Natural killer cell (primary cell): ENCODE measurements around the gene ACTR10. TPM values are rescaled to one million over a fixed set of nuclear protein-coding genes. Genes with fewer than 3 reads are reported as not detected.

Source experiments
- ATAC-seq, 3 donors: fragments of 150-1000 bp in 2 of 3; fragments of 200-7000 bp in 1 of 3; cut with Tn5 transposase; 1 replicate in 1 of 3; 2 replicates in 2 of 3; pipeline ENCODE4 v1.10.0; 2021; ENCODE audit warnings: mild to moderate bottlenecking in 2 of 3, moderate library complexity in 2 of 3
- DNase-seq, 2 donors: peaks; one replicate each; pipeline versions ENCODE4 v3.0.0 to v3.0.0-alpha.2; 2013 to 2021; ENCODE audit warnings: mixed read lengths in 1 of 2
- H3K27ac ChIP-seq: one replicate; pipeline ENCODE4 v1.5.1; 2013; ENCODE audit warnings: mild to moderate bottlenecking, low read length
- H3K27me3 ChIP-seq: one replicate; pipeline ENCODE4 v1.6.1; 2013; ENCODE audit warnings: low read length; ENCODE audit not compliant: control insufficient read depth, insufficient read depth
- H3K36me3 ChIP-seq: one replicate; pipeline ENCODE4 v1.6.1; 2013; ENCODE audit warnings: low read length; ENCODE audit not compliant: control insufficient read depth, insufficient read depth
- H3K4me1 ChIP-seq: one replicate; pipeline ENCODE4 v1.6.1; 2013; ENCODE audit warnings: low read length; ENCODE audit not compliant: control insufficient read depth, insufficient read depth
- H3K4me3 ChIP-seq: one replicate; pipeline ENCODE4 v1.5.1; 2013; ENCODE audit warnings: low read length
- H3K9me3 ChIP-seq: one replicate; pipeline ENCODE4 v1.6.1; 2013; ENCODE audit warnings: low read length; ENCODE audit not compliant: control insufficient read depth, insufficient read depth
- H3K27ac Mint-ChIP-seq, 2 donors: one replicate each; pipeline ENCODE4 v1.8.0; 2022; ENCODE audit warnings: mild to moderate bottlenecking in 2 of 2, mixed read lengths in 2 of 2, moderate library complexity in 1 of 2
- H3K27me3 Mint-ChIP-seq, 2 donors: one replicate each; pipeline ENCODE4 v1.8.0; 2022; ENCODE audit warnings: low read depth in 2 of 2, mixed read lengths in 2 of 2
- H3K36me3 Mint-ChIP-seq: one replicate; pipeline ENCODE4 v1.8.0; 2022; ENCODE audit warnings: mixed read lengths
- H3K4me1 Mint-ChIP-seq, 2 donors: one replicate each; pipeline ENCODE4 v1.8.0; 2022; ENCODE audit warnings: mixed read lengths in 2 of 2
- H3K4me3 Mint-ChIP-seq: one replicate; pipeline ENCODE4 v1.8.0; 2022; ENCODE audit warnings: mild to moderate bottlenecking, moderate library complexity, mixed read lengths
- H3K9me3 Mint-ChIP-seq, 2 donors: one replicate each; pipeline ENCODE4 v1.8.0; 2022; ENCODE audit warnings: mixed read lengths in 2 of 2
- WGBS: methylation state at CpG from one replicate; pipeline ENCODE4 v1.1.7; 2013; ENCODE audit warnings: missing lambda C conversion rate; ENCODE audit not compliant: insufficient coverage; 5-methylcytosine and 5-hydroxymethylcytosine counted together
- intact Hi-C: fragments of 100-400 bp; cut with micrococcal nuclease; formaldehyde crosslinking; loops from one replicate; pipeline ENCODE4 v1.14.2; 2022
- total RNA-seq, 4 donors: library from RNA; stranded (reverse); fragments of 120-200 nt in 1 of 4; gene quantifications; one replicate each; pipeline versions ENCODE4 v1.2.3 to v1.2.4, GENCODE V29; 2013 to 2022
- TF ChIP-seq, protein P1 (sequence below): fragments of 200-600 bp; IDR thresholded peaks from one replicate; pipeline ENCODE4 v1.8.0; 2022; ENCODE audit warnings: antibody characterized with exemption

The ACTR10 gene
- total RNA-seq, 3 donors from 2014 or later (not counting 1 experiment from before 2014, with no cell fraction given), result 58.0 to 61.0 (median 60.7) TPM

DNA sequence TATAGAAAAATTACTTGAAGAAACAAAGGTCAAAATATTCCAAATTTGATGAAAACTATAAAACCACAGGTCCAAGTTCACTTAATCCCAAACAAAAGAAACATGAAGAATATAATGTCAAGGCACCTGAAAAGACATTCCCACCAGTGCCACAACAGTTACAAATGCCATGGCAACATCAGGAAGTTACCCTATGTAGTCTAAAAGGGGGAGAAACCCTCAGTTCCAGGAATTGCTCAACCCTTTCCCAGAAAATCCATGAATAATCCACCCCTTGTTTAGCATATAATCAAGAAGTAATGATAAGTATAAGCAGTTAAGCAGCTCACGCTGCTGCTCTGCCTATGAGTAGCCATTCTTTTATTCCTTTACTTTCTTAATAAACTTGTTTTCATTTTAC is 3.8 kb upstream of the ACTR10 start:
- H3K4me3 Mint-ChIP-seq, result peak overlapping the region; percentile 43
- ATAC-seq, result no peak
- WGBS, result 100% methylated on average over 1 of the region's 1 CpG

DNA sequence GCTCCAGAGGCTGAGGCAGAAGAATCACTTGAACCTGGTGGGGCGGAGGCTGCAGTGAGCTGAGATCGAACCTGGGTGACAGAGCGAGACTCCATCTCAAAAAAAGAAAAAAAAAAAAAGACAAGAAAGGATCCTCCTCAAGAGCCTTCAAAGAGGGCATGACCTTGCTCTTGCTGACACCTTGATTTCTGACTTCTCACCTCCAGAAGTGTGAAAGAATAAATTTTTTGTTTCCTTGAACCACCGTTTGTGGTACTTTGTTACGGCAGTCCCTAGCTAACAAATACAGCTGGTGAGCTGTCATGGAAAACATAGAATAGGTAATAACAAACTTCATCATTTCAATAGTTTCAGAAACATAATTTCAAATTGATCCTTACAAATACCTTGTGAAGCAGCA is 1.9 kb upstream of the ACTR10 start:
- Histone ChIP-seq H3K27me3 (no peaks in the 10 kb centered on the region), H3K36me3 (no peaks in the 10 kb centered on the region), H3K4me1 (peaks cover 21% of the 10 kb centered on the region), H3K9me3 (no peaks in the 10 kb centered on the region), H3K4me3 (no peak overlapping the region), H3K27ac (peak overlapping the region; percentile 48)
- WGBS, result 60% methylated on average over 1 of the region's 5 CpGs
- no peaks in the 10 kb centered on the region for H3K36me3 Mint-ChIP-seq
- TF ChIP-seq, protein P1, sequence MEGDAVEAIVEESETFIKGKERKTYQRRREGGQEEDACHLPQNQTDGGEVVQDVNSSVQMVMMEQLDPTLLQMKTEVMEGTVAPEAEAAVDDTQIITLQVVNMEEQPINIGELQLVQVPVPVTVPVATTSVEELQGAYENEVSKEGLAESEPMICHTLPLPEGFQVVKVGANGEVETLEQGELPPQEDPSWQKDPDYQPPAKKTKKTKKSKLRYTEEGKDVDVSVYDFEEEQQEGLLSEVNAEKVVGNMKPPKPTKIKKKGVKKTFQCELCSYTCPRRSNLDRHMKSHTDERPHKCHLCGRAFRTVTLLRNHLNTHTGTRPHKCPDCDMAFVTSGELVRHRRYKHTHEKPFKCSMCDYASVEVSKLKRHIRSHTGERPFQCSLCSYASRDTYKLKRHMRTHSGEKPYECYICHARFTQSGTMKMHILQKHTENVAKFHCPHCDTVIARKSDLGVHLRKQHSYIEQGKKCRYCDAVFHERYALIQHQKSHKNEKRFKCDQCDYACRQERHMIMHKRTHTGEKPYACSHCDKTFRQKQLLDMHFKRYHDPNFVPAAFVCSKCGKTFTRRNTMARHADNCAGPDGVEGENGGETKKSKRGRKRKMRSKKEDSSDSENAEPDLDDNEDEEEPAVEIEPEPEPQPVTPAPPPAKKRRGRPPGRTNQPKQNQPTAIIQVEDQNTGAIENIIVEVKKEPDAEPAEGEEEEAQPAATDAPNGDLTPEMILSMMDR, result no peak
- H3K27me3 Mint-ChIP-seq, result no peaks in the 10 kb centered on the region
- ATAC-seq (peak in 2 of 3 donors; percentile 11 to 19), DNase-seq (peak in 1 of 2 donors; percentile 62)
- peak overlapping the region; percentile 94 to 98 for H3K27ac Mint-ChIP-seq
- H3K4me1 Mint-ChIP-seq, result peaks cover 31 to 36% of the 10 kb centered on the region in 2 donors
- H3K9me3 Mint-ChIP-seq, result no peaks in the 10 kb centered on the region
- H3K4me3 Mint-ChIP-seq, result peak overlapping the region; percentile 96
- intact Hi-C loops, result loop anchor here (2.0 kb wide), 1 partner anchor 41 kb away; no protein-coding TSS in a partner anchor

More for the DNA sequence above, 3.8 kb upstream of the ACTR10 start:
- Histone ChIP-seq H3K27me3 (peaks cover 2% of the 10 kb centered on the region), H3K36me3 (no peaks in the 10 kb centered on the region), H3K27ac (no peak overlapping the region), H3K4me3 (no peak overlapping the region), H3K9me3 (no peaks in the 10 kb centered on the region), H3K4me1 (peaks cover 17% of the 10 kb centered on the region)
- Mint-ChIP-seq H3K27me3 (peaks cover 0 to 2% of the 10 kb centered on the region in 2 donors), H3K9me3 (no peaks in the 10 kb centered on the region), H3K36me3 (no peaks in the 10 kb centered on the region), H3K27ac (no peak overlapping the region), H3K4me1 (peaks cover 27% of the 10 kb centered on the region in 2 donors)
- intact Hi-C loops, result no loop called here
- no peak for DNase-seq
- TF ChIP-seq, protein P1, result no peak

DNA sequence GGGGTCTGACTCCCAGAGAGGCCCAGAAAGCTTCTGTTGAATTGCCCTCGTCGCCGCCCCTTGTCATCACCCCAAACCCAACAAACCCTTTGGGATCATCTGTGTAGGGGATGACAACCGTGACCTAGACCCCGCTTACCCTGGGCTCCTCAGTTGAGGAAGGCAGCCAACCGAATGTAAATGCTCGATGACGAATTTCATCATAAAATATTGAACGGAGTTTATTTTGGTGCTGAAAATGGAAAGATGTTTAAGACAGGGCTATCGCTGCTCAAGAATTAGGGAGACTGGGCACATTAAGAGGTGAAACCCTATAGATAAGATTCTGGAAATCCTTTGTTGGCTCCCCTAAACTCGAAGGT is 512 bp downstream of the ACTR10 start:
- Mint-ChIP-seq H3K36me3 (no peaks in the 10 kb centered on the region), H3K4me1 (peaks cover 31 to 36% of the 10 kb centered on the region in 2 donors), H3K4me3 (peak overlapping the region; percentile 92), H3K9me3 (no peaks in the 10 kb centered on the region), H3K27me3 (no peaks in the 10 kb centered on the region), H3K27ac (peak overlapping the region; percentile 94 to 98)
- WGBS, result 0% methylated on average over 11 of the region's 11 CpGs
- Histone ChIP-seq H3K4me1 (peaks cover 21% of the 10 kb centered on the region), H3K27me3 (no peaks in the 10 kb centered on the region), H3K36me3 (peaks cover 3% of the 10 kb centered on the region), H3K4me3 (peak overlapping the region; percentile 96), H3K27ac (peak overlapping the region; percentile 96), H3K9me3 (no peaks in the 10 kb centered on the region)
- intact Hi-C loops, result loop anchor here (1.0 kb wide), 3 partner anchors 44 to 227 kb away; partner anchors contain the start of genes ARID4A, KIAA0586, PSMA3 and TIMM9
- ATAC-seq (peak in 2 of 3 donors; percentile 4 to 5), DNase-seq (no peak)
- TF ChIP-seq, protein P1, result no peak

DNA sequence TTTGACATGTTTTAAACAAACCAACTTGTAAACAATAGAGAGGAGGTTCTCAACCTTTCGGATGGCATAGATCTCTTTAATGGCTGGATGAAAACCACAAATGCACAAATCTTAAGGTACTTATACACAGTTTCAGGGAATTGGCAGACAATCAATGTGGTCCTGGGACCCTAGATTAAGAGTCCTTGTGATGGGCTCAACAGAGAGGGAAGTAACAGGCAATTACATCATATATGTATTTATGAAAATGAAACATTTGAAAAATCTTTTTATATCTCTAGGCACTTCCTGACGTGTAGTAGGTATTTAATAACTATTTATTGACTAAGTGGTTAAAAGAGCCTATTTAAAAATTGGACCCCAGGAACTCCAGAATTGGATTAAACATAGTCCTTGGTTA is 897 bp downstream of the ACTR10 start:
- H3K4me1 Mint-ChIP-seq, result peaks cover 31 to 36% of the 10 kb centered on the region in 2 donors
- ATAC-seq, result no peak
- peak overlapping the region; percentile 94 to 98 for H3K27ac Mint-ChIP-seq

More for the DNA sequence above, 897 bp downstream of the ACTR10 start:
- Mint-ChIP-seq H3K9me3 (no peaks in the 10 kb centered on the region), H3K36me3 (no peaks in the 10 kb centered on the region), H3K4me3 (peak overlapping the region; percentile 92), H3K27me3 (no peaks in the 10 kb centered on the region)
- Histone ChIP-seq H3K9me3 (no peaks in the 10 kb centered on the region), H3K36me3 (peaks cover 3% of the 10 kb centered on the region), H3K4me3 (peak overlapping the region; percentile 96), H3K4me1 (peaks cover 21% of the 10 kb centered on the region), H3K27ac (peak overlapping the region; percentile 96), H3K27me3 (no peaks in the 10 kb centered on the region)
- DNase-seq, result peak in 1 of 2 donors; percentile 25
- TF ChIP-seq, protein P1, result no peak
- no CpG with 5 or more reads among the region's 2 CpGs for WGBS
- intact Hi-C loops, result loop anchor here (1.0 kb wide), 3 partner anchors 43 to 226 kb away; partner anchors contain the start of genes ARID4A, KIAA0586, PSMA3 and TIMM9
